Natural killer cell (primary cell): ENCODE measurements around the gene CST6. TPM values are rescaled to one million over a fixed set of nuclear protein-coding genes. Genes with fewer than 3 reads are reported as not detected.
"Not testable (repeated sequence)": the region's sequence is repeated elsewhere in the genome, so short reads cannot be mapped to it uniquely, and the experiment has no call there.

Experiments used
- ATAC-seq, 3 donors: fragments of 150-1000 bp in 2 of 3; fragments of 200-7000 bp in 1 of 3; cut with Tn5 transposase; 1 replicate in 1 of 3; 2 replicates in 2 of 3; pipeline ENCODE4 v1.10.0; 2021; ENCODE audit warnings: mild to moderate bottlenecking in 2 of 3, moderate library complexity in 2 of 3
- DNase-seq, 2 donors: peaks; one replicate each; pipeline versions ENCODE4 v3.0.0 to v3.0.0-alpha.2; 2013 to 2021; ENCODE audit warnings: mixed read lengths in 1 of 2
- H3K27ac ChIP-seq: one replicate; pipeline ENCODE4 v1.5.1; 2013; ENCODE audit warnings: mild to moderate bottlenecking, low read length
- H3K27me3 ChIP-seq: one replicate; pipeline ENCODE4 v1.6.1; 2013; ENCODE audit warnings: low read length; ENCODE audit not compliant: control insufficient read depth, insufficient read depth
- H3K36me3 ChIP-seq: one replicate; pipeline ENCODE4 v1.6.1; 2013; ENCODE audit warnings: low read length; ENCODE audit not compliant: control insufficient read depth, insufficient read depth
- H3K4me1 ChIP-seq: one replicate; pipeline ENCODE4 v1.6.1; 2013; ENCODE audit warnings: low read length; ENCODE audit not compliant: control insufficient read depth, insufficient read depth
- H3K4me3 ChIP-seq: one replicate; pipeline ENCODE4 v1.5.1; 2013; ENCODE audit warnings: low read length
- H3K9me3 ChIP-seq: one replicate; pipeline ENCODE4 v1.6.1; 2013; ENCODE audit warnings: low read length; ENCODE audit not compliant: control insufficient read depth, insufficient read depth
- H3K27ac Mint-ChIP-seq, 2 donors: one replicate each; pipeline ENCODE4 v1.8.0; 2022; ENCODE audit warnings: mild to moderate bottlenecking in 2 of 2, mixed read lengths in 2 of 2, moderate library complexity in 1 of 2
- H3K27me3 Mint-ChIP-seq, 2 donors: one replicate each; pipeline ENCODE4 v1.8.0; 2022; ENCODE audit warnings: low read depth in 2 of 2, mixed read lengths in 2 of 2
- H3K36me3 Mint-ChIP-seq: one replicate; pipeline ENCODE4 v1.8.0; 2022; ENCODE audit warnings: mixed read lengths
- H3K4me1 Mint-ChIP-seq, 2 donors: one replicate each; pipeline ENCODE4 v1.8.0; 2022; ENCODE audit warnings: mixed read lengths in 2 of 2
- H3K4me3 Mint-ChIP-seq: one replicate; pipeline ENCODE4 v1.8.0; 2022; ENCODE audit warnings: mild to moderate bottlenecking, moderate library complexity, mixed read lengths
- H3K9me3 Mint-ChIP-seq, 2 donors: one replicate each; pipeline ENCODE4 v1.8.0; 2022; ENCODE audit warnings: mixed read lengths in 2 of 2
- CTCF ChIP-seq: fragments of 200-600 bp; IDR thresholded peaks from one replicate; pipeline ENCODE4 v1.8.0; 2022; ENCODE audit warnings: antibody characterized with exemption
- WGBS: methylation state at CpG from one replicate; pipeline ENCODE4 v1.1.7; 2013; ENCODE audit warnings: missing lambda C conversion rate; ENCODE audit not compliant: insufficient coverage; 5-methylcytosine and 5-hydroxymethylcytosine counted together
- intact Hi-C: fragments of 100-400 bp; cut with micrococcal nuclease; formaldehyde crosslinking; loops from one replicate; pipeline ENCODE4 v1.14.2; 2022
- total RNA-seq, 4 donors: library from RNA; stranded (reverse); fragments of 120-200 nt in 1 of 4; gene quantifications; one replicate each; pipeline versions ENCODE4 v1.2.3 to v1.2.4, GENCODE V29; 2013 to 2022

CST6 gene
- total RNA-seq, 3 donors from 2014 or later (not counting 1 experiment from before 2014, with no cell fraction given), result not detected

GRCh38 chr11:66020618-66021357, 9.0 kb downstream of the CST6 start:
- Mint-ChIP-seq H3K27ac (peak overlapping the region; percentile 57 to 91), H3K4me1 (peaks cover 30 to 32% of the 10 kb centered on the region in 2 donors), H3K9me3 (no peaks in the 10 kb centered on the region), H3K4me3 (peak overlapping the region; percentile 82), H3K27me3 (peaks cover 4 to 5% of the 10 kb centered on the region in 2 donors), H3K36me3 (no peaks in the 10 kb centered on the region)
- Histone ChIP-seq H3K36me3 (no peaks in the 10 kb centered on the region), H3K9me3 (no peaks in the 10 kb centered on the region), H3K4me1 (peaks cover 31% of the 10 kb centered on the region), H3K27ac (peak overlapping the region; percentile 61), H3K27me3 (no peaks in the 10 kb centered on the region), H3K4me3 (peak overlapping the region; percentile 21)
- TF ChIP-seq CTCF, result no peak
- ATAC-seq (peak; percentile 82 to 89 (median 87)), DNase-seq (peak; percentile 32 to 66)
- WGBS, result 63% methylated on average over 25 of the region's 25 CpGs
- intact Hi-C loops, result loop anchor here (2.0 kb wide), 1 partner anchor 18 kb away; the partner anchor contains the start of genes BANF1 and EIF1AD

- H3K36me3 Mint-ChIP-seq, result no peaks in the 10 kb centered on the region
- intact Hi-C loops, result no loop called here
- peak; percentile 82 to 85 (median 83) for ATAC-seq
- Histone ChIP-seq H3K9me3 (no peaks in the 10 kb centered on the region), H3K4me1 (peaks cover 31% of the 10 kb centered on the region), H3K27me3 (no peaks in the 10 kb centered on the region), H3K36me3 (no peaks in the 10 kb centered on the region), H3K4me3 (no peak overlapping the region), H3K27ac (no peak overlapping the region)
- H3K27me3 Mint-ChIP-seq, result peaks cover 4 to 5% of the 10 kb centered on the region in 2 donors
- TF ChIP-seq CTCF, result peak; percentile 98
- peak overlapping the region; percentile 82 for H3K4me3 Mint-ChIP-seq
- no peaks in the 10 kb centered on the region for H3K9me3 Mint-ChIP-seq
- 24% methylated on average over 46 of the region's 46 CpGs for WGBS
- peak; percentile 84 to 85 for DNase-seq
- peak overlapping the region in 1 of 2 donors; percentile 91 for H3K27ac Mint-ChIP-seq
- H3K4me1 Mint-ChIP-seq, result peaks cover 30 to 32% of the 10 kb centered on the region in 2 donors
These were observed 10.8 kb downstream of the CST6 start for GRCh38 chr11:66022401-66023185.

GRCh38 chr11:66023186-66023440, 11.3 kb downstream of the CST6 start:
- H3K27me3 ChIP-seq, H3K4me3 ChIP-seq, H3K36me3 Mint-ChIP-seq, H3K27ac ChIP-seq, H3K36me3 ChIP-seq, H3K27me3 Mint-ChIP-seq, ATAC-seq, DNase-seq, intact Hi-C loops, H3K27ac Mint-ChIP-seq, H3K9me3 Mint-ChIP-seq, H3K9me3 ChIP-seq, H3K4me3 Mint-ChIP-seq: not testable (repeated sequence)
- H3K4me1 ChIP-seq, result peaks cover 31% of the 10 kb centered on the region
- peaks cover 30 to 32% of the 10 kb centered on the region in 2 donors for H3K4me1 Mint-ChIP-seq
- WGBS, result 85% methylated on average over 5 of the region's 5 CpGs

- no peak within 1 kb of the TSS for H3K4me3 Mint-ChIP-seq
- intact Hi-C loops, result no loop called here
- no peak for TF ChIP-seq CTCF
- no peak within 1 kb of the TSS for H3K27ac Mint-ChIP-seq
- H3K36me3 ChIP-seq, result no peaks in the 10 kb centered on the region
- WGBS, result 92% methylated on average over 18 of the region's 18 CpGs
- no peak within 1 kb of the TSS for H3K27ac ChIP-seq
- ATAC-seq (no peak), DNase-seq (no peak)
- peaks cover 4 to 5% of the 10 kb centered on the region in 2 donors for H3K27me3 Mint-ChIP-seq
- H3K4me3 ChIP-seq, result no peak within 1 kb of the TSS
- H3K27me3 ChIP-seq, result no peaks in the 10 kb centered on the region
- peaks cover 18 to 19% of the 10 kb centered on the region in 2 donors for H3K4me1 Mint-ChIP-seq
- H3K9me3 ChIP-seq, result no peaks in the 10 kb centered on the region
- peaks cover 19% of the 10 kb centered on the region for H3K4me1 ChIP-seq
- no peaks in the 10 kb centered on the region for H3K9me3 Mint-ChIP-seq
- no peaks in the 10 kb centered on the region for H3K36me3 Mint-ChIP-seq
These were observed 14.3 kb downstream of the CST6 start, which contains the start of gene CATSPER1 for GRCh38 chr11:66026017-66026529. Gene CATSPER1 (minus strand): TSS chr11:66026479. CDS start chr11:66026379, 100 bp downstream.
